HEK293T (cell line): ENCODE data around the gene DNAJC3.

Experiments
- FOXA1 ChIP-seq: fragments of 450-650 bp; IDR thresholded peaks from 2 replicates; pipeline ENCODE4 v1.6.1; 2016; ENCODE audit warnings: mild to moderate bottlenecking
- FOXM1 ChIP-seq: fragments of 450-650 bp; IDR thresholded peaks from 2 replicates; pipeline ENCODE4 v1.6.1; 2017; ENCODE audit warnings: mild to moderate bottlenecking, borderline replicate concordance

DNA sequence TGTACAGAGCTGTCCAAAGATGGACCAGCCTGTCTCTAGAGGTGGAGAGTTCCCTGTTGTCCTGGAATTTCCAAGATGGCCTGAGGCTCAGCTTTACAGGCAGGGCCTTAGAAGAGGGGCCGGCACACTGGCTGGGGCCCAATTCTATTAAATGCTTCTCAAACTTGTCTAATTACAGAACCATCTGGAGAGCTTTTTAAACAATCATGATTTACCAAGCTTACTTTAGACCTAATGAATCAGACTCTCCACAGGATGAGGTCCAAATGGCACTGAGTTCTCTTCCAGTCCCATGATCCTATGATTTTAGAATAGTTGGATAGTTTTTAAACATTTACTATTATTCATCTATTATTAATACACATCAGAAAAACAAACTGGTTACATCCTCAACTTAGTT lies 123.5 kb downstream of the DNAJC3 start:
- TF ChIP-seq FOXM1: no peak
- no peak for TF ChIP-seq FOXA1
